Smooth muscle cell (in vitro differentiated cells): ENCODE measurements around the gene FAM200C. TPM values are rescaled to one million over a fixed set of nuclear protein-coding genes. Genes with fewer than 3 reads are reported as not detected.

Source experiments
- DNase-seq: peaks from one replicate; lab custom pipeline; 2025; ENCODE audit not compliant: unreplicated experiment; lab: John Stamatoyannopoulos, UW
- H2AFZ ChIP-seq: fragments of 200-600 bp; sonication (generic); 2 replicates; pipeline ENCODE4 v1.6.0; 2016; ENCODE audit warnings: antibody characterized with exemption, low read depth, mild to moderate bottlenecking
- H3F3A ChIP-seq: fragments of 200-600 bp; sonication (generic); 2 replicates; pipeline ENCODE4 v1.6.0; 2017; ENCODE audit warnings: antibody characterized with exemption, low read depth
- H3K27ac ChIP-seq: fragments of 200-600 bp; sonication (generic); 2 replicates; pipeline ENCODE4 v1.5.1; 2016; ENCODE audit warnings: low read depth, mild to moderate bottlenecking
- H3K27me3 ChIP-seq: fragments of 200-600 bp; sonication (generic); 2 replicates; pipeline ENCODE4 v1.6.1; 2016; ENCODE audit warnings: low read depth, mild to moderate bottlenecking
- H3K36me3 ChIP-seq: fragments of 200-600 bp; sonication (generic); 2 replicates; pipeline ENCODE4 v1.5.1; 2016; ENCODE audit warnings: low read depth
- H3K4me1 ChIP-seq: fragments of 200-600 bp; sonication (generic); 2 replicates; pipeline ENCODE4 v1.5.1; 2016; ENCODE audit warnings: low read depth
- H3K4me2 ChIP-seq: fragments of 200-600 bp; sonication (generic); 2 replicates; pipeline ENCODE4 v1.6.0; 2016; ENCODE audit warnings: mild to moderate bottlenecking
- H3K4me3 ChIP-seq: fragments of 200-600 bp; sonication (generic); 2 replicates; pipeline ENCODE4 v1.5.1; 2016; ENCODE audit warnings: mild to moderate bottlenecking
- H3K79me2 ChIP-seq: fragments of 200-600 bp; sonication (generic); 2 replicates; pipeline ENCODE4 v1.6.0; 2016; ENCODE audit warnings: low read depth, mild to moderate bottlenecking
- H3K9ac ChIP-seq: fragments of 200-600 bp; sonication (generic); 2 replicates; pipeline ENCODE4 v1.6.0; 2016; ENCODE audit warnings: low read depth
- H3K9me3 ChIP-seq: fragments of 200-600 bp; sonication (generic); replicated peaks from 2 replicates; pipeline ENCODE4 v1.5.1; 2016; ENCODE audit warnings: low read depth
- H4K20me1 ChIP-seq: fragments of 200-600 bp; sonication (generic); 2 replicates; pipeline ENCODE4 v1.6.0; 2016; ENCODE audit warnings: low read depth
- WGBS: methylation state at CpG from one replicate; pipeline ENCODE4 v1.1.7; 2016; ENCODE audit warnings: low lambda C conversion rate; 5-methylcytosine and 5-hydroxymethylcytosine counted together
- polyA plus RNA-seq: library from polyadenylated mRNA; unstranded; fragments of >200 nt; fragmentation: Nextera tagmentation; extraction: Ambion mirVana; gene quantifications from 2 replicates; pipeline ENCODE4 v1.2.1, GENCODE V29; 2016
- total RNA-seq: library from RNA; depleted of rRNA; stranded (reverse); fragments of >200 nt; gene quantifications from 2 replicates; pipeline ENCODE4 v1.2.3, GENCODE V29; 2014
- TF ChIP-seq, protein P1 (sequence below): fragments of 200-600 bp; sonication (generic); IDR thresholded peaks from 2 replicates; pipeline ENCODE4 v1.5.1; 2017; ENCODE audit warnings: borderline replicate concordance, mild to moderate bottlenecking, antibody characterized with exemption; ENCODE audit not compliant: insufficient read depth, poor library complexity, severe bottlenecking

The FAM200C gene
- total and polyA plus RNA-seq, 2 experiments from 2014 or later: 1.5 to 1.8 TPM

DNA sequence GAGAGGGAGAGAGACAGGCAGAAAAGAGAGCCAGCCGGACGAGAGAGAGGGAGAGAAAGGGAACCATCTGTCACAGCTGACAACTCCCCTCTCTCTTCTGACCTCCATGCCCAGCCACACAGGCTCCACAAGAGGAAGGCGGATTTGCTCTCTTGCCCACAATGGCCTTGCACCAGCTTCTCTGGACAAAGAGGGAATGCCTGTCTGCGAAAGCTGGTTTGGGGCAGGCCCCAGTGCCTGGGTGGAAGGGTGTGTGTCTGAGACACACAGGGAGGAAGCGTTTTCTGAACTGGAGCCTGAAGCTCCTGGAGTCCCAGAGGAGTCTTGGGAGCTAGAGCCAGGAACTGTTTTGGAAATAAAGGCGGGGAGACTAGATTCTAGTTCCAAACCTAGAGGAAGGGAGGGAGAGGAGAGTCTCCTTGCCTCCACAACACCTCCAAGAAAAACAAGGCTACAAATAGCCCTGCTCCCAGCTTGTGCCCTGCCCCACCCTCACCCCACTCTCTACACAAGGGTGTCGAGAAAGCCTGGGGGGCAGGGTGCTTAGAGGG is 41.9 kb downstream of the FAM200C start:
- no peak overlapping the region for H2AFZ ChIP-seq
- WGBS: 95% methylated on average over 6 of the region's 7 CpGs

DNA sequence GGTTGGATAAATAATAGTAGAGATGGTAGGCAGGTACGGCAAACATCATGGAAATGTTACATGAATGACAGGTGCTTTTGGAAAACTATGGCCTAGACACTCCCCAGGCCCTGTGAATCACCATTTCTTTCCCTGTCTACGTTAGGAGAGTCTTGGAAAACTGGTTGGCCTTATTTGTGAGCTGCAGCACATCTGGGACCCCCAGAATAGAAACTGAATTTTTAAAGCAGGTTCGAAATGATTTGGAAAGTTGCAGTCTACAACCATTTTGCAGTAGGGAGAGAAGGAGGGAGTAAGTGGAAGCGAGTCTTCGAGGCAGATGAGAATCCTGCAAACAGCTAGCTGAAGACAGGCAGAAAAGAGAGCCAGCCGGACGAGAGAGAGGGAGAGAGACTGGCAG is 42.5 kb downstream of the FAM200C start:
- H3K4me1 ChIP-seq: peaks cover 4% of the 10 kb centered on the region
- 89% methylated on average over 7 of the region's 7 CpGs for WGBS
- H3K9ac ChIP-seq: no peak overlapping the region
- no peak overlapping the region for H3K4me2 ChIP-seq
- no peaks in the 10 kb centered on the region for H3F3A ChIP-seq
- TF ChIP-seq, protein P1, sequence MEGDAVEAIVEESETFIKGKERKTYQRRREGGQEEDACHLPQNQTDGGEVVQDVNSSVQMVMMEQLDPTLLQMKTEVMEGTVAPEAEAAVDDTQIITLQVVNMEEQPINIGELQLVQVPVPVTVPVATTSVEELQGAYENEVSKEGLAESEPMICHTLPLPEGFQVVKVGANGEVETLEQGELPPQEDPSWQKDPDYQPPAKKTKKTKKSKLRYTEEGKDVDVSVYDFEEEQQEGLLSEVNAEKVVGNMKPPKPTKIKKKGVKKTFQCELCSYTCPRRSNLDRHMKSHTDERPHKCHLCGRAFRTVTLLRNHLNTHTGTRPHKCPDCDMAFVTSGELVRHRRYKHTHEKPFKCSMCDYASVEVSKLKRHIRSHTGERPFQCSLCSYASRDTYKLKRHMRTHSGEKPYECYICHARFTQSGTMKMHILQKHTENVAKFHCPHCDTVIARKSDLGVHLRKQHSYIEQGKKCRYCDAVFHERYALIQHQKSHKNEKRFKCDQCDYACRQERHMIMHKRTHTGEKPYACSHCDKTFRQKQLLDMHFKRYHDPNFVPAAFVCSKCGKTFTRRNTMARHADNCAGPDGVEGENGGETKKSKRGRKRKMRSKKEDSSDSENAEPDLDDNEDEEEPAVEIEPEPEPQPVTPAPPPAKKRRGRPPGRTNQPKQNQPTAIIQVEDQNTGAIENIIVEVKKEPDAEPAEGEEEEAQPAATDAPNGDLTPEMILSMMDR: no peak
- no peak overlapping the region for H3K27ac ChIP-seq
- DNase-seq: no peak
- no peaks in the 10 kb centered on the region for H4K20me1 ChIP-seq
- H3K79me2 ChIP-seq: no peaks in the 10 kb centered on the region
- H3K9me3 ChIP-seq: no peaks in the 10 kb centered on the region
- H2AFZ ChIP-seq: no peak overlapping the region
- no peaks in the 10 kb centered on the region for H3K27me3 ChIP-seq
- H3K36me3 ChIP-seq: no peaks in the 10 kb centered on the region
- no peak overlapping the region for H3K4me3 ChIP-seq

More for the DNA sequence above, 41.9 kb downstream of the FAM200C start:
- TF ChIP-seq, protein P1: no peak
- Histone ChIP-seq H3K27ac (no peak overlapping the region), H3K4me1 (peaks cover 6% of the 10 kb centered on the region), H3K9me3 (no peaks in the 10 kb centered on the region), H3K27me3 (no peaks in the 10 kb centered on the region), H3F3A (peaks cover under 1% of the 10 kb centered on the region), H3K79me2 (no peaks in the 10 kb centered on the region), H3K4me2 (no peak overlapping the region), H3K9ac (no peak overlapping the region), H3K36me3 (no peaks in the 10 kb centered on the region), H3K4me3 (no peak overlapping the region), H4K20me1 (no peaks in the 10 kb centered on the region)
- no peak for DNase-seq

DNA sequence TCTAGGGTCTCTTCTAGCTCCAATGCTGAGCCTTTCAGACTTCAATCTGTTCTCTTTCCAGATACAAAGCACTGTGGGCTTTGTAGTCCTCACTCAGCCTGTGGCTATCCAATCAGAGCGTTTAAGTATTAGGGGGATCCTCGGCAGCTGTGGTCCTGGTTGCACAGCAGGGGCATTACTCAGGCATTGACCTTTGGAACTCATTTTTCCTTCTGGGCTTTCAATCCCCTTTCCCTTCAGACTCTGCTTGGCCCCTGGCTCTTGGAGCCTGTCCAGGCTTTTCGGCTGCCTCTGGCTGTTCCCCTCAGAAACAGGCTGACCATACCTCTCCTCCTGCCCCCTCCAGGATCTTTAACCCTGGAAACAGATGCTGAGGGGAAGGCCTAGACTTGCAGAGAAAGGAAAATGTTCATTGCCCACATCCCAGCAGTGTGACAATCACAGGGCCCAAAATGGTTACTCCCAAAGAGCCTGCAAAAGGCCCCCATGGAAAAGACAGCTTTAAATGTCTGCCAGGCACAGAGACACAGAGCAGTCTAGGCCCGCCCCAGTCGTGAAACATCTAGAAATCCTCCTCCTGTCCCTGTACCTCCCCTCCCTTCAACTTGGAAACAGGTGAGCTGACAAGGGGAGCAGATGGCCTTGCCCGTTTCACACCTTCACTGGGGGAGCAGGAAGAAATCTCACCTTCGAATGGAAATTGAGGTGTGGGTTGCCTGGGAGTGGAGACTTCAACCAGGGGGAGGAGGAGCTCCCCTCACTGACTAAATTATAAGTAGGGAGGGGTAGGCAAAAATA is 43.1 kb downstream of the FAM200C start:
- Histone ChIP-seq H3K4me2 (no peak overlapping the region), H3K4me1 (peaks cover 4% of the 10 kb centered on the region), H3K9me3 (no peaks in the 10 kb centered on the region), H4K20me1 (no peaks in the 10 kb centered on the region), H3K36me3 (no peaks in the 10 kb centered on the region), H3K27me3 (no peaks in the 10 kb centered on the region), H3F3A (no peaks in the 10 kb centered on the region), H2AFZ (no peak overlapping the region), H3K27ac (no peak overlapping the region), H3K9ac (no peak overlapping the region), H3K4me3 (no peak overlapping the region), H3K79me2 (no peaks in the 10 kb centered on the region)
- WGBS: 74% methylated on average over 7 of the region's 7 CpGs
- TF ChIP-seq, protein P1: no peak
- DNase-seq: no peak
